HCT116 (cell line): Measurements from ENCODE around the gene CFAP46. TPM values are rescaled to one million over a fixed set of nuclear protein-coding genes. Genes with fewer than 3 reads are reported as not detected.

Experiments used
- ATAC-seq: fragments of 200-7000 bp; cut with Tn5 transposase; 2 replicates; pipeline ENCODE4 v1.9.1; 2020; ENCODE audit warnings: mild to moderate bottlenecking, moderate library complexity
- BruUV-seq: library from RNA; stranded (reverse); fragments of 400-500 nt; replicated peaks from 2 replicates; lab custom pipeline; 2021; lab: Mats Ljungman, UMichigan
- CTCF ChIA-PET: fragments of 300-600 bp; sonication (Branson Sonifier 250); formaldehyde crosslinking; loops from one replicate; lab custom pipeline; 2021; ENCODE audit warnings: antibody characterized with exemption; lab: Charles Lee
- POLR2A ChIA-PET: fragments of 300-600, 350-600 bp; sonication (Branson Sonifier 250); formaldehyde crosslinking; loops from one replicate; lab custom pipeline; 2021; ENCODE audit warnings: antibody characterized with exemption; lab: Charles Lee
- RAD21 ChIA-PET, 2 experiments: fragments of 300-600 bp; sonication (Branson Sonifier 250); formaldehyde crosslinking; loops; one replicate each; lab custom pipeline; 2023; ENCODE audit warnings: low total read pairs in 2 of 2; ENCODE audit not compliant: uncharacterized antibody in 2 of 2, unreplicated experiment in 2 of 2, low non-redundant PET in 1 of 2; lab: Charles Lee
- DNase-seq: peaks from one replicate; pipeline ENCODE4 v3.0.0-alpha.2; 2010; ENCODE audit warnings: low read depth, low spot score
- H2AFZ ChIP-seq: fragments of 200-600 bp; shearing (Covaris generic), sonication (generic); 2 replicates; pipeline ENCODE4 v1.6.1; 2017; ENCODE audit warnings: low read depth, mixed run types, mixed read lengths, antibody characterized with exemption, low read length; ENCODE audit not compliant: poor library complexity, severe bottlenecking
- H3K27ac ChIP-seq: 2 replicates; pipeline ENCODE4 v1.5.1; 2012; ENCODE audit warnings: low read depth, low read length
- H3K27me3 ChIP-seq: fragments of 200-600 bp; sonication (generic); 2 replicates; pipeline ENCODE4 v1.6.1; 2016; ENCODE audit warnings: mixed run types, low read length, mixed read lengths; ENCODE audit not compliant: insufficient read depth
- H3K36me3 ChIP-seq, 2 experiments: fragments of 200-500 bp in 1 of 2; fragments of 200-600 bp in 1 of 2; sonication (Bioruptor generic) in 1 of 2; sonication (generic) in 1 of 2; 2 replicates each; pipeline versions ENCODE4 v1.5.1 to v1.6.1; 2014 to 2016; ENCODE audit warnings: low read length in 2 of 2, inconsistent platforms in 1 of 2, mixed read lengths in 1 of 2, mixed run types in 1 of 2; ENCODE audit not compliant: insufficient read depth in 2 of 2, control insufficient read depth in 1 of 2
- H3K4me1 ChIP-seq, 2 experiments: fragments of 200-600 bp in 1 of 2; sonication (generic) in 1 of 2; 2 replicates each; pipeline versions ENCODE4 v1.5.1 to v1.6.1; 2012 to 2017; ENCODE audit warnings: low read length in 2 of 2, inconsistent platforms in 1 of 2, mild to moderate bottlenecking in 1 of 2, mixed read lengths in 1 of 2, mixed run types in 1 of 2, moderate library complexity in 1 of 2; ENCODE audit not compliant: insufficient read depth in 2 of 2, control insufficient read depth in 1 of 2
- H3K4me2 ChIP-seq: fragments of 200-600 bp; sonication (generic); 2 replicates; pipeline ENCODE4 v1.6.1; 2017; ENCODE audit warnings: mixed run types, low read length, mixed read lengths
- H3K4me3 ChIP-seq, 2 experiments: fragments of 200-600 bp in 1 of 2; sonication (generic) in 1 of 2; replicated peaks in 1 of 2; 2 replicates each; pipeline ENCODE4 v1.5.1; 2011 to 2016; ENCODE audit warnings: low read length in 2 of 2, control low read depth in 1 of 2, low read depth in 1 of 2, mild to moderate bottlenecking in 1 of 2, mixed read lengths in 1 of 2, mixed run types in 1 of 2
- H3K79me2 ChIP-seq: fragments of 200-600 bp; sonication (generic); 2 replicates; pipeline ENCODE4 v1.6.1; 2017; ENCODE audit warnings: mild to moderate bottlenecking, mixed run types, low read length, moderate library complexity, mixed read lengths; ENCODE audit not compliant: insufficient read depth
- H3K9ac ChIP-seq: fragments of 200-600 bp; sonication (generic); 2 replicates; pipeline ENCODE4 v1.6.1; 2016; ENCODE audit warnings: low read length, mixed read lengths
- H3K9me2 ChIP-seq: fragments of 200-600 bp; sonication (generic), shearing (Covaris generic); 2 replicates; pipeline ENCODE4 v1.6.1; 2017; ENCODE audit warnings: mixed run types, mild to moderate bottlenecking, moderate library complexity; ENCODE audit not compliant: insufficient read depth
- H3K9me3 ChIP-seq, 2 experiments: fragments of 200-500 bp in 1 of 2; fragments of 200-600 bp in 1 of 2; sonication (Bioruptor generic) in 1 of 2; sonication (generic) in 1 of 2; 2 replicates each; pipeline ENCODE4 v1.6.1; 2014 to 2017; ENCODE audit warnings: low read length in 2 of 2, mixed read lengths in 2 of 2, inconsistent platforms in 1 of 2, low read depth in 1 of 2, mild to moderate bottlenecking in 1 of 2, mixed run types in 1 of 2, moderate library complexity in 1 of 2; ENCODE audit not compliant: control insufficient read depth in 1 of 2, insufficient read depth in 1 of 2
- H4K20me1 ChIP-seq: fragments of 200-600 bp; sonication (generic), shearing (Covaris generic); 2 replicates; pipeline ENCODE4 v1.6.1; 2017; ENCODE audit warnings: mixed run types, mild to moderate bottlenecking, moderate library complexity; ENCODE audit not compliant: insufficient read depth
- CBX3 ChIP-seq: IDR thresholded peaks from 2 replicates; pipeline ENCODE4 v1.6.1; 2012; ENCODE audit warnings: low read depth
- CEBPB ChIP-seq: IDR thresholded peaks from 2 replicates; pipeline ENCODE4 v1.6.1; 2012; ENCODE audit warnings: low read depth
- EGR1 ChIP-seq: IDR thresholded peaks from 2 replicates; pipeline ENCODE4 v1.6.1; 2012; ENCODE audit warnings: low read depth
- ELF1 ChIP-seq: IDR thresholded peaks from 2 replicates; pipeline ENCODE4 v1.6.1; 2012; ENCODE audit warnings: low read depth, borderline replicate concordance
- EZH2 ChIP-seq: fragments of 200-600 bp; sonication (generic); IDR thresholded peaks from 2 replicates; pipeline ENCODE4 v1.6.1; 2017; ENCODE audit warnings: antibody characterized with exemption, mixed run types
- EZH2phosphoT487 ChIP-seq: fragments of 200-600 bp; IDR thresholded peaks from 2 replicates; pipeline ENCODE4 v1.6.1; 2018; ENCODE audit warnings: antibody characterized with exemption, borderline replicate concordance
- JUND ChIP-seq: IDR thresholded peaks from 2 replicates; pipeline ENCODE4 v1.6.1; 2012
- POLR2A ChIP-seq: IDR thresholded peaks from 2 replicates; pipeline ENCODE4 v1.7.0; 2011; ENCODE audit warnings: borderline replicate concordance; ENCODE audit not compliant: insufficient read depth, insufficient read length; ENCODE audit errors: extremely low read depth
- POLR2AphosphoS5 ChIP-seq: IDR thresholded peaks from 2 replicates; pipeline ENCODE4 v1.6.1; 2011; ENCODE audit warnings: mild to moderate bottlenecking, low read depth, low read length, moderate library complexity
- RAD21 ChIP-seq: IDR thresholded peaks from 2 replicates; pipeline ENCODE4 v1.6.1; 2012; ENCODE audit warnings: low read depth, mild to moderate bottlenecking
- SIN3A ChIP-seq: IDR thresholded peaks from 2 replicates; pipeline ENCODE4 v1.6.1; 2012; ENCODE audit warnings: low read depth
- SP1 ChIP-seq: IDR thresholded peaks from 2 replicates; pipeline ENCODE4 v1.6.1; 2012; ENCODE audit warnings: low read depth
- SRF ChIP-seq: IDR thresholded peaks from 2 replicates; pipeline ENCODE4 v1.6.1; 2012; ENCODE audit warnings: low read depth
- YY1 ChIP-seq: IDR thresholded peaks from 2 replicates; pipeline ENCODE4 v1.6.1; 2011; ENCODE audit warnings: low read length, low read depth, moderate library complexity, mild to moderate bottlenecking; ENCODE audit not compliant: insufficient replicate concordance; ENCODE audit errors: extremely low read depth
- ZFX ChIP-seq: fragments of 450-650 bp; IDR thresholded peaks from 2 replicates; pipeline ENCODE4 v1.6.1; 2017
- ZNF274 ChIP-seq: fragments of 200-500 bp; sonication (Bioruptor generic); IDR thresholded peaks from 2 replicates; pipeline ENCODE4 v1.6.1; 2014; ENCODE audit warnings: mild to moderate bottlenecking, low read depth, low read length, inconsistent platforms
- intact Hi-C: fragments of 100-400 bp; cut with micrococcal nuclease; formaldehyde crosslinking; loops from 2 replicates; pipeline ENCODE4 v1.10.0; 2022
- total RNA-seq: library from RNA; stranded (reverse); gene quantifications from one replicate; pipeline ENCODE4 v1.2.1, GENCODE V29; 2021; ENCODE audit not compliant: unreplicated experiment
- TF ChIP-seq, protein P1 (sequence below), 3 experiments: fragments of 200-600 bp in 1 of 3; sonication (generic) in 1 of 3; IDR thresholded peaks in 2 of 3; conservative IDR thresholded peaks in 1 of 3; 2 replicates each; pipeline ENCODE4 v1.5.1; 2012 to 2017; ENCODE audit warnings: low read depth in 2 of 3, low read length in 2 of 3, antibody characterized with exemption in 1 of 3, borderline replicate concordance in 1 of 3, control low read depth in 1 of 3, mild to moderate bottlenecking in 1 of 3, mixed read lengths in 1 of 3, mixed run types in 1 of 3, moderate library complexity in 1 of 3; ENCODE audit not compliant: insufficient read depth in 1 of 3
- TF ChIP-seq, protein P2 (sequence below): IDR thresholded peaks from 2 replicates; pipeline ENCODE4 v1.6.1; 2012
- TF ChIP-seq, protein P3 (sequence below): IDR thresholded peaks from 2 replicates; pipeline ENCODE4 v1.6.1; 2012

CFAP46 gene
- total RNA-seq, 1 experiment from 2014 or later = 1.4 TPM

DNA sequence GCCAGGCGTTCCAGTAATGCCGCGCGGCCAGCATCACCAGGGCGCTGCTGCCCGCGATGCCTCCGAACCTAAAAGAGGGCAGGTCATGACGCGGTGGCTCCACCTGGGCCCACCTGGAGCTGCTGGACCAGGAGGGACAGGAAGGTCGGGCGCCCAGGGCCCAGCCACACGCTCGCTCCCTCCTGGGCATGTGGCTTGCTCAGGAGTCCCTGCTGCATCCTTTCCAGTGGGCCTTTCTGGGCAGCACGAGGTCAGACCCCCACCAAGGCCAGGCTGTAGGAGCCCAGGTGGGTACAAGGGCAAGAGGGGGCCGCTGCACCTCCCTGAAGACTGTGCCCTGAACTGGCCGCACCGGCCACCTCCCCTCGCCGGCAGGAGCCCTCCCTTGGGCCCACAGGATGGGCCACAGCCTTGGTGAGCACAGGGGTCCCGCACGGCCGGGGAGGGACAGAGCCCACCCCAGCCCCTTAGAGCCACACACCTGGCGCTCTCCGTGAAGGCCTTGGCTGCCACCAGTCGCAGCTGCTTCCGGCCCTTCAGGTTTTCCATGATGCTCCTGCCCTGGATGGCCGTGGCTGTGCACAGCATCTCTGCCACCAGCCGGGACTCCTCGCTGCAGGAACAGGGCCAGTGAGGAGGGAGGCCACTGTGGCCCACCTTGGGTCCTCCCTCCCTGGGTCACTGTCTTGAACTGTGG, 43.2 kb downstream of the CFAP46 start:
- peaks cover 0 to 7% of the 10 kb centered on the region in 2 experiments; a peak in 1 of 4 replicates for H3K9me3 ChIP-seq
- ATAC-seq = no peak
- no peaks in the 10 kb centered on the region for H3K79me2 ChIP-seq
- H3K36me3 ChIP-seq = no peaks in the 10 kb centered on the region; a peak in 1 of 4 replicates
- H3K27ac ChIP-seq = no peak overlapping the region
- ChIA-PET POLR2A (no interaction called here), CTCF (no interaction called here), RAD21 (no interaction called here)
- BruUV-seq = no TSS peak
- intact Hi-C loops = no loop called here
- H3K9ac ChIP-seq = no peak overlapping the region
- H3K4me3 ChIP-seq = no peak overlapping the region
- TF ChIP-seq POLR2AphosphoS5 (no peak), ELF1 (no peak), EZH2phosphoT487 (no peak), POLR2A (no peak), SP1 (no peak), ZNF274 (no peak), EZH2 (no peak), CBX3 (no peak), SIN3A (no peak), ZFX (no peak), JUND (no peak), EGR1 (no peak), SRF (no peak), RAD21 (no peak), YY1 (no peak), CEBPB (no peak)
- TF ChIP-seq, protein P1, sequence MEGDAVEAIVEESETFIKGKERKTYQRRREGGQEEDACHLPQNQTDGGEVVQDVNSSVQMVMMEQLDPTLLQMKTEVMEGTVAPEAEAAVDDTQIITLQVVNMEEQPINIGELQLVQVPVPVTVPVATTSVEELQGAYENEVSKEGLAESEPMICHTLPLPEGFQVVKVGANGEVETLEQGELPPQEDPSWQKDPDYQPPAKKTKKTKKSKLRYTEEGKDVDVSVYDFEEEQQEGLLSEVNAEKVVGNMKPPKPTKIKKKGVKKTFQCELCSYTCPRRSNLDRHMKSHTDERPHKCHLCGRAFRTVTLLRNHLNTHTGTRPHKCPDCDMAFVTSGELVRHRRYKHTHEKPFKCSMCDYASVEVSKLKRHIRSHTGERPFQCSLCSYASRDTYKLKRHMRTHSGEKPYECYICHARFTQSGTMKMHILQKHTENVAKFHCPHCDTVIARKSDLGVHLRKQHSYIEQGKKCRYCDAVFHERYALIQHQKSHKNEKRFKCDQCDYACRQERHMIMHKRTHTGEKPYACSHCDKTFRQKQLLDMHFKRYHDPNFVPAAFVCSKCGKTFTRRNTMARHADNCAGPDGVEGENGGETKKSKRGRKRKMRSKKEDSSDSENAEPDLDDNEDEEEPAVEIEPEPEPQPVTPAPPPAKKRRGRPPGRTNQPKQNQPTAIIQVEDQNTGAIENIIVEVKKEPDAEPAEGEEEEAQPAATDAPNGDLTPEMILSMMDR (IDR thresholded peaks at IDR 0.05 in 2 of 3, conservative IDR thresholded peaks at IDR 0.05 in 1 of 3; ENCODE audit: borderline replicate concordance in 1 of 3, insufficient read depth in 1 of 3, low read depth in 2 of 3, low read length in 2 of 3) = no peak
- TF ChIP-seq, protein P2, sequence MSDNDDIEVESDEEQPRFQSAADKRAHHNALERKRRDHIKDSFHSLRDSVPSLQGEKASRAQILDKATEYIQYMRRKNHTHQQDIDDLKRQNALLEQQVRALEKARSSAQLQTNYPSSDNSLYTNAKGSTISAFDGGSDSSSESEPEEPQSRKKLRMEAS = no peak
- TF ChIP-seq, protein P3, sequence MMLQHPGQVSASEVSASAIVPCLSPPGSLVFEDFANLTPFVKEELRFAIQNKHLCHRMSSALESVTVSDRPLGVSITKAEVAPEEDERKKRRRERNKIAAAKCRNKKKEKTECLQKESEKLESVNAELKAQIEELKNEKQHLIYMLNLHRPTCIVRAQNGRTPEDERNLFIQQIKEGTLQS = no peak
- no peak overlapping the region for H2AFZ ChIP-seq
- no peak overlapping the region for H3K4me2 ChIP-seq
- no peaks in the 10 kb centered on the region for H3K9me2 ChIP-seq
- DNase-seq = no peak
- H3K27me3 ChIP-seq = 0 out of 2 replicates have a peak, but pooled peaks cover 4% of the 10 kb centered on the region
- H4K20me1 ChIP-seq = no peaks in the 10 kb centered on the region
- peaks cover 2 to 4% of the 10 kb centered on the region in 2 experiments; a peak in 3 of 4 replicates for H3K4me1 ChIP-seq
